DND-41 (cell line): ENCODE results near the gene PGM2L1.

Experiments
- CTCF ChIP-seq: IDR thresholded peaks from 2 replicates; pipeline ENCODE4 v1.5.1; 2012; ENCODE audit warnings: borderline replicate concordance, low read length, moderate library complexity, mild to moderate bottlenecking; ENCODE audit not compliant: poor library complexity, severe bottlenecking; ENCODE audit errors: extremely low read depth
- EZH2 ChIP-seq: IDR thresholded peaks from 3 replicates; pipeline ENCODE4 v1.6.1; 2012; ENCODE audit warnings: borderline replicate concordance, low read depth, mild to moderate bottlenecking, moderate library complexity, low read length, inconsistent platforms; ENCODE audit not compliant: severe bottlenecking

GRCh38 chr11:74288911-74289310, 109.3 kb downstream of the PGM2L1 start:
- TF ChIP-seq CTCF = no peak
- no peak for TF ChIP-seq EZH2
